ENCODE results near the gene DUS3L. TPM values are rescaled to one million over a fixed set of nuclear protein-coding genes. Genes with fewer than 3 reads are reported as not detected.

DUS3L gene
- total and polyA plus RNA-seq, 2 of the 8 experiments (the other 6 are each of a cell fraction or from before 2014, with no cell fraction given): 37.6 to 39.1 TPM

DNA sequence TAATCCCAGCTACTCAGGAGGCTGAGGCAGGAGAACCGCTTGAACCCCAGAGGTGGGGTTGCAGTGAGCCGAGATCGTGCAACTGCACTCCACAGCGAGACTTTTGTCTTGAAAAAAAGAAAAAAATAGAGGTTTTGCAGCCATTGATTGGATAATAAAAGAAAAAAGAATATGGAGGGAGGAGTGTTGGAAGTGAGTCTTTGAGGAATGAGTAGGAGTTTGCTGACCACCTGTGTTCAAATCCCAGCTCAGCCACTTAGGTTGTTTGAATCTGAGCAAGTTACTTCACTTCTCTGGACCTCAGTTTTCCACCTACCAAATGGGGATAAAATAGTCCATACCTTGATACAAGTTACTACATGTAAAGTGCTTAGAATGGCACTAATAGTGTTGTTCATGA, 20.2 kb upstream of the DUS3L start:
- no peak overlapping the region for H3K4me2 ChIP-seq (ENCODE audit: insufficient read depth in 1 of 2, low read depth in 2 of 2, low read length in 2 of 2)
- no peaks in the 10 kb centered on the region; a peak in 1 of 4 replicates for H3K79me2 ChIP-seq (ENCODE audit: control insufficient read depth in 1 of 2, insufficient read depth in 2 of 2, low read length in 2 of 2)
- TF ChIP-seq TAF7 (optimal IDR thresholded peaks at IDR 0.05; ENCODE audit: borderline replicate concordance, low read depth, low read length) (no peak), SP1 (IDR thresholded peaks at IDR 0.05; ENCODE audit: low read depth, low read length) (no peak), RAD21 (IDR thresholded peaks at IDR 0.05 in 1 of 2, conservative IDR thresholded peaks at IDR 0.05 in 1 of 2; ENCODE audit: low read depth in 2 of 2, low read length in 2 of 2) (no peak), MAFK (IDR thresholded peaks at IDR 0.05; ENCODE audit: low read depth, low read length) (no peak), BRCA1 (IDR thresholded peaks at IDR 0.05; ENCODE audit: low read depth, low read length) (no peak), EGR1 (IDR thresholded peaks at IDR 0.05; ENCODE audit: borderline replicate concordance, low read depth, low read length) (no peak), KDM5A (IDR thresholded peaks at IDR 0.05; ENCODE audit: low read length) (no peak), POLR2AphosphoS5 (IDR thresholded peaks at IDR 0.05; ENCODE audit: low read depth, low read length) (no peak), SAP30 (IDR thresholded peaks at IDR 0.05; ENCODE audit: insufficient read depth, insufficient replicate concordance, low read length) (no peak), SIRT6 (IDR thresholded peaks at IDR 0.05; ENCODE audit: low read length) (no peak), CBX5 (IDR thresholded peaks at IDR 0.05; ENCODE audit: low read depth, low read length) (no peak), PHF8 (conservative IDR thresholded peaks at IDR 0.05; ENCODE audit: low read depth, low read length) (no peak)
- TF ChIP-seq, protein P1, sequence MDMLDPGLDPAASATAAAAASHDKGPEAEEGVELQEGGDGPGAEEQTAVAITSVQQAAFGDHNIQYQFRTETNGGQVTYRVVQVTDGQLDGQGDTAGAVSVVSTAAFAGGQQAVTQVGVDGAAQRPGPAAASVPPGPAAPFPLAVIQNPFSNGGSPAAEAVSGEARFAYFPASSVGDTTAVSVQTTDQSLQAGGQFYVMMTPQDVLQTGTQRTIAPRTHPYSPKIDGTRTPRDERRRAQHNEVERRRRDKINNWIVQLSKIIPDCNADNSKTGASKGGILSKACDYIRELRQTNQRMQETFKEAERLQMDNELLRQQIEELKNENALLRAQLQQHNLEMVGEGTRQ (IDR thresholded peaks at IDR 0.05; ENCODE audit: low read length): no peak

More for the DNA sequence above, 20.2 kb upstream of the DUS3L start:
- Histone ChIP-seq H3K4me3 (ENCODE audit: extremely low read depth in 1 of 4, insufficient read depth in 2 of 4, low read depth in 3 of 4, low read length in 4 of 4) (no peak overlapping the region), H2BK5ac (ENCODE audit: low read depth, low read length) (no peak overlapping the region), H3K27me3 (replicated peaks in 1 of 4; ENCODE audit: control insufficient read depth in 3 of 4, extremely low read depth in 1 of 4, insufficient read depth in 3 of 4, low read length in 3 of 4) (no peaks in the 10 kb centered on the region), H3K9me3 (ENCODE audit: insufficient read depth in 2 of 2, low read depth in 1 of 2, low read length in 1 of 2) (no peaks in the 10 kb centered on the region), H3K79me1 (ENCODE audit: low read depth, low read length) (peaks cover 4% of the 10 kb centered on the region; the same call in 1 of the 2 replicates), H3K56ac (replicated peaks; ENCODE audit: insufficient read length, low read depth, low read length) (no peak overlapping the region), H3K27ac (ENCODE audit: low read depth, low read length) (no peak overlapping the region), H3K14ac (ENCODE audit: insufficient read length) (no peak overlapping the region), H2BK120ac (replicated peaks; ENCODE audit: low read depth, low read length) (no peak overlapping the region), H2AFZ (ENCODE audit: low read length) (no peak overlapping the region), H3K4me1 (replicated peaks in 1 of 4; ENCODE audit: control insufficient read depth in 3 of 4, insufficient read depth in 4 of 4, low read length in 3 of 4) (peaks cover 0 to 5% (median 3%) of the 10 kb centered on the region in 4 experiments; a peak in 3 of 7 replicates), H2BK15ac (ENCODE audit: low read length) (no peak overlapping the region), H3K4ac (replicated peaks; ENCODE audit: insufficient read length, low read depth, low read length) (no peak overlapping the region), H3K36me3 (ENCODE audit: control insufficient read depth in 2 of 4, insufficient read depth in 4 of 4, low read length in 3 of 4) (no peaks in the 10 kb centered on the region), H3K9ac (replicated peaks in 1 of 4; ENCODE audit: extremely low read depth in 1 of 4, low read depth in 3 of 4, low read length in 3 of 4) (no peak overlapping the region), H2BK12ac (ENCODE audit: low read depth, low read length) (no peak overlapping the region), H4K91ac (replicated peaks; ENCODE audit: insufficient read length, low read length) (no peak overlapping the region), H3K23ac (ENCODE audit: insufficient read length) (no peak overlapping the region), H3K23me2 (ENCODE audit: low read depth, low read length) (no peaks in the 10 kb centered on the region), H2AK5ac (ENCODE audit: low read depth, low read length) (no peak overlapping the region), H3K18ac (ENCODE audit: extremely low read depth, low read length) (no peak overlapping the region), H2BK20ac (ENCODE audit: low read length) (no peak overlapping the region), H4K20me1 (replicated peaks in 1 of 2; ENCODE audit: control insufficient read depth in 1 of 2, insufficient read depth in 2 of 2, low read length in 2 of 2) (peaks cover 0 to 6% of the 10 kb centered on the region in 2 experiments), H4K8ac (ENCODE audit: extremely low read depth, insufficient read depth, low read length) (no peak overlapping the region), H4K5ac (ENCODE audit: insufficient read length, low read depth, low read length) (no peak overlapping the region)
- FAIRE-seq: no peak
- WGBS, 2 experiments (ENCODE audit: extremely low coverage in 1 of 2, insufficient coverage in 1 of 2, insufficient read length in 1 of 2, insufficient replicate concordance in 2 of 2, low coverage in 1 of 2, low lambda C conversion rate in 2 of 2, missing lambda C conversion rate in 1 of 2): 90% methylated on average over 4 of the region's 4 CpGs; no CpG with 5 or more reads in 1 of the 2 experiments
- ChIA-PET CTCF (ENCODE audit: partially characterized antibody) (interaction anchor here (0.6 to 4.2 kb wide), 8 partner anchors 11 to 211 kb away, joined by 3 to 11 read pairs (median 4); no protein-coding TSS in a partner anchor), POLR2A (ENCODE audit: partially characterized antibody) (interaction anchor here (0.6 to 2.2 kb wide), 3 partner anchors 17 to 594 kb away, joined by 3 to 9 read pairs (median 3); no protein-coding TSS in a partner anchor)
- DNase-seq (ENCODE audit: low read depth in 1 of 2, low spot score in 2 of 2): no peak
